IMR-90 (cell line): ENCODE data around the gene LDLRAD3. TPM values are rescaled to one million over a fixed set of nuclear protein-coding genes. Genes with fewer than 3 reads are reported as not detected.

Experiments
- ATAC-seq: fragments of 200-7000 bp; cut with Tn5 transposase; 2 replicates; pipeline ENCODE4 v1.9.1; 2020; ENCODE audit warnings: low read depth, mild to moderate bottlenecking, moderate library complexity
- BruUV-seq: library from RNA; stranded (reverse); fragments of 400-500 nt; replicated peaks from 2 replicates; lab custom pipeline; 2021; lab: Mats Ljungman, UMichigan
- CTCF ChIA-PET: fragments of 300-600 bp; formaldehyde crosslinking; extraction: SDS; loops from one replicate; lab custom pipeline; 2021; ENCODE audit warnings: antibody characterized with exemption; lab: Yijun Ruan, JAX
- POLR2A ChIA-PET: fragments of 300-600 bp; sonication (Branson Sonifier 250); formaldehyde crosslinking; loops from one replicate; lab custom pipeline; 2022; ENCODE audit warnings: antibody characterized with exemption; ENCODE audit not compliant: unreplicated experiment; lab: Charles Lee
- DNase-seq: peaks from one replicate; pipeline ENCODE4 v3.0.0; 2013
- H2AFZ ChIP-seq: replicated peaks from 2 replicates; pipeline ENCODE3; 2013; ENCODE audit warnings: low read length, mild to moderate bottlenecking; ENCODE audit not compliant: poor library complexity
- H2AK5ac ChIP-seq: 2 replicates; pipeline ENCODE4 v1.6.1; 2013; ENCODE audit warnings: low read depth, low read length, inconsistent platforms
- H2AK9ac ChIP-seq: replicated peaks from 2 replicates; pipeline ENCODE3; 2013; ENCODE audit warnings: mild to moderate bottlenecking, low read depth, low read length, moderate library complexity; ENCODE audit not compliant: poor library complexity
- H2BK120ac ChIP-seq: 2 replicates; pipeline ENCODE4 v1.6.1; 2013; ENCODE audit warnings: low read depth, low read length, inconsistent platforms
- H2BK15ac ChIP-seq: 3 replicates; pipeline ENCODE4 v1.6.1; 2013; ENCODE audit warnings: low read depth, low read length, inconsistent platforms
- H2BK20ac ChIP-seq: 2 replicates; pipeline ENCODE4 v1.6.1; 2013; ENCODE audit warnings: low read depth, mild to moderate bottlenecking, inconsistent platforms, low read length, moderate library complexity
- H2BK5ac ChIP-seq: 2 replicates; pipeline ENCODE4 v1.6.1; 2013; ENCODE audit warnings: mild to moderate bottlenecking, low read depth, low read length, inconsistent platforms; ENCODE audit not compliant: poor library complexity, severe bottlenecking
- H3K14ac ChIP-seq: replicated peaks from 2 replicates; pipeline ENCODE4 v1.6.1; 2013; ENCODE audit warnings: low read depth, low read length, inconsistent platforms
- H3K18ac ChIP-seq: 2 replicates; pipeline ENCODE4 v1.6.1; 2013; ENCODE audit warnings: low read depth, low read length, control low read depth
- H3K23ac ChIP-seq: 2 replicates; pipeline ENCODE4 v1.6.1; 2013; ENCODE audit warnings: low read depth, low read length, inconsistent platforms
- H3K27ac ChIP-seq: 2 replicates; pipeline ENCODE4 v1.5.1; 2013; ENCODE audit warnings: mild to moderate bottlenecking, control low read depth, low read length; ENCODE audit not compliant: insufficient read depth
- H3K27me3 ChIP-seq: 2 replicates; pipeline ENCODE4 v1.6.1; 2013; ENCODE audit warnings: low read length; ENCODE audit not compliant: control insufficient read depth, insufficient read depth
- H3K36me3 ChIP-seq: 2 replicates; pipeline ENCODE4 v1.6.1; 2013; ENCODE audit warnings: low read length, mixed read lengths; ENCODE audit not compliant: control insufficient read depth, insufficient read depth
- H3K4ac ChIP-seq: 2 replicates; pipeline ENCODE4 v1.6.1; 2013; ENCODE audit warnings: low read depth, low read length, inconsistent platforms
- H3K4me1 ChIP-seq: 2 replicates; pipeline ENCODE4 v1.6.1; 2013; ENCODE audit warnings: low read length, mixed read lengths; ENCODE audit not compliant: control insufficient read depth, insufficient read depth
- H3K4me2 ChIP-seq: 2 replicates; pipeline ENCODE4 v1.6.1; 2013; ENCODE audit warnings: low read depth, mild to moderate bottlenecking, control low read depth, low read length, moderate library complexity
- H3K4me3 ChIP-seq: 2 replicates; pipeline ENCODE4 v1.5.1; 2013; ENCODE audit warnings: low read depth, mild to moderate bottlenecking, control low read depth, low read length, moderate library complexity; ENCODE audit not compliant: insufficient read depth
- H3K56ac ChIP-seq: 2 replicates; pipeline ENCODE4 v1.6.1; 2013; ENCODE audit warnings: low read length, inconsistent platforms; ENCODE audit not compliant: insufficient read depth; ENCODE audit errors: extremely low read depth
- H3K79me1 ChIP-seq, 2 experiments: 2 replicates each; pipeline ENCODE4 v1.6.1; 2013; ENCODE audit warnings: low read length in 2 of 2, inconsistent platforms in 1 of 2, low read depth in 1 of 2
- H3K9ac ChIP-seq: 2 replicates; pipeline ENCODE4 v1.6.1; 2013; ENCODE audit warnings: low read depth, low read length, control low read depth
- H3K9me1 ChIP-seq: 2 replicates; pipeline ENCODE4 v1.6.1; 2013; ENCODE audit warnings: low read length, inconsistent platforms; ENCODE audit not compliant: insufficient read depth
- H3K9me3 ChIP-seq: 2 replicates; pipeline ENCODE4 v1.6.1; 2013; ENCODE audit warnings: low read length; ENCODE audit not compliant: control insufficient read depth, insufficient read depth
- H4K20me1 ChIP-seq: 2 replicates; pipeline ENCODE4 v1.6.1; 2013; ENCODE audit warnings: low read length, inconsistent platforms; ENCODE audit not compliant: insufficient read depth
- H4K5ac ChIP-seq: 2 replicates; pipeline ENCODE4 v1.6.1; 2013; ENCODE audit warnings: mild to moderate bottlenecking, low read depth, low read length, control low read depth
- H4K8ac ChIP-seq, 2 experiments: 2 replicates each; pipeline ENCODE4 v1.6.1; 2013; ENCODE audit warnings: low read depth in 2 of 2, low read length in 2 of 2, control low read depth in 1 of 2, inconsistent platforms in 1 of 2
- H4K91ac ChIP-seq: 2 replicates; pipeline ENCODE4 v1.6.1; 2013; ENCODE audit warnings: low read depth, low read length, inconsistent platforms; ENCODE audit not compliant: insufficient read depth
- BHLHE40 ChIP-seq: fragments of 150-350 bp; IDR thresholded peaks from 2 replicates; pipeline ENCODE4 v1.6.1; 2016; ENCODE audit warnings: mild to moderate bottlenecking, low read depth, low read length
- CEBPB ChIP-seq: IDR thresholded peaks from 2 replicates; pipeline ENCODE4 v1.6.1; 2012; ENCODE audit warnings: low read depth, low read length, improper control_type of control experiment
- CHD1 ChIP-seq: IDR thresholded peaks from 2 replicates; pipeline ENCODE4 v1.6.1; 2012; ENCODE audit warnings: low read depth, low read length, improper control_type of control experiment
- FOS ChIP-seq: fragments of 150-350 bp; IDR thresholded peaks from 2 replicates; pipeline ENCODE4 v1.6.1; 2016; ENCODE audit warnings: low read depth, low read length
- MAFK ChIP-seq: IDR thresholded peaks from 2 replicates; pipeline ENCODE4 v1.6.1; 2012; ENCODE audit warnings: low read depth, low read length, improper control_type of control experiment
- MAZ ChIP-seq: IDR thresholded peaks from 2 replicates; pipeline ENCODE4 v1.6.1; 2012; ENCODE audit warnings: low read depth, mild to moderate bottlenecking, low read length, improper control_type of control experiment, moderate library complexity, borderline replicate concordance
- MXI1 ChIP-seq: IDR thresholded peaks from 2 replicates; pipeline ENCODE4 v1.6.1; 2012; ENCODE audit warnings: low read depth, mild to moderate bottlenecking, low read length, moderate library complexity, borderline replicate concordance
- RAD21 ChIP-seq: IDR thresholded peaks from 2 replicates; pipeline ENCODE4 v1.6.1; 2012; ENCODE audit warnings: low read length, improper control_type of control experiment
- RCOR1 ChIP-seq: IDR thresholded peaks from 2 replicates; pipeline ENCODE4 v1.6.1; 2012; ENCODE audit warnings: mild to moderate bottlenecking, low read length, improper control_type of control experiment; ENCODE audit not compliant: insufficient replicate concordance
- RFX5 ChIP-seq: IDR thresholded peaks from 2 replicates; pipeline ENCODE4 v1.8.0; 2012; ENCODE audit warnings: low read depth, mild to moderate bottlenecking, low read length, moderate library complexity
- WGBS, 2 experiments: methylation state at CpG; one replicate each; pipeline versions ENCODE4 v1.1.5 to v1.1.7; 2013; ENCODE audit warnings: missing lambda C conversion rate in 2 of 2; ENCODE audit not compliant: insufficient read length in 1 of 2; ENCODE audit errors: extremely low coverage in 2 of 2; 5-methylcytosine and 5-hydroxymethylcytosine counted together
- dilution Hi-C: fragments of 300-500 bp; cut with HindIII; formaldehyde crosslinking; loops from one replicate; pipeline ENCODE4 v1.14.3; 2018; ENCODE audit warnings: low sequenced_read_pairs; ENCODE audit not compliant: unreplicated experiment
- in situ Hi-C: fragments of 300-500 bp; cut with MboI; formaldehyde crosslinking; loops from 3 replicates; pipeline ENCODE4 v1.14.3; 2019; ENCODE audit warnings: low sequenced_read_pairs, inconsistent platforms, mixed read lengths
- intact Hi-C: fragments of 100-400 bp; cut with micrococcal nuclease; formaldehyde crosslinking; loops from 2 replicates; pipeline ENCODE4 v1.10.0; 2022
- polyA plus RNA-seq, 3 experiments: library from polyadenylated mRNA; depleted of rRNA; stranded (reverse); fragments of >200 nt; gene quantifications; 2 replicates each; pipeline ENCODE4 v1.2.3, GENCODE V29; 2012; ENCODE audit warnings: low replicate concordance in 1 of 3
- total RNA-seq: library from RNA; depleted of rRNA; stranded (reverse); fragments of >200 nt; gene quantifications from 2 replicates; pipeline ENCODE4 v1.2.3, GENCODE V29; 2012
- TF ChIP-seq, protein P1 (sequence below): fragments of 150-350 bp; IDR thresholded peaks from 2 replicates; pipeline ENCODE4 v1.6.1; 2017; ENCODE audit warnings: mild to moderate bottlenecking, antibody characterized with exemption, low read length, low read depth
- TF ChIP-seq, protein P2 (sequence below): conservative IDR thresholded peaks from 2 replicates; pipeline ENCODE4 v1.5.1; 2012; ENCODE audit warnings: mild to moderate bottlenecking, low read depth, low read length, improper control_type of control experiment
- TF ChIP-seq, protein P3 (sequence below): fragments of 150-350 bp; IDR thresholded peaks from 2 replicates; pipeline ENCODE4 v1.6.1; 2016; ENCODE audit warnings: low read depth, mild to moderate bottlenecking, low read length, moderate library complexity, borderline replicate concordance

The LDLRAD3 gene
- total and polyA plus RNA-seq, 2 of the 4 experiments (the other 2 are of a cell fraction): 2.7 to 6.4 TPM

DNA sequence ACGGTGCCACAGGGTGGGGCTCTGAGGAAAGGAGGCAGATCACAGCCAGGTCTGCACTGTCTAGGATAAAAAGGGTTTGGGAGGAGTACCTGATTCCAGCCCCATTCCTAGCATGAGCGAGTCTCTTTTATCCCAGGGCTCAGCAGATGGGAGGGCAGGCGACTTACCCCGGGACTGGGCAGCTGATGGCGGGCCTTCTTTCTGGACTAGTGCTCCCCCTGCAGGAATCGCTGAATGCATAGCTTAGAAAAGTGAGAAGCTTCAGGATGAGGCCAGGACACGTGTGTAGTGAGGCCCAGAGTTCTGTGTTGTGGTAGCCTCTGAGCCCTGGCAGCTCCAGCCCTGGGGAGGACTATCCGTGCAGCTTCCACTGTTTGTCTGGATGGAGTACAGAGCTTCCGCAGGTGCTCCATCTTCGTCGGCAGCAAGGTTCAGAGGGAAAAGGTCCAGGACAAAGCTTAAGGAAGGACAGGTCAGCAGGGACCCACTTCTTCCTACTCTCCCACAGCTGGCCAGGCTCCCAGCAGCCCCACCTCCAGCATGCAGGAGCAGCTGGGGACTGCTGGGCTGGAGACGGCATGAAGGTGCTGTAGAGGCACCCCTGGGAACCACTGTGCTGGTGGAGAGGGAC lies 315.0 kb downstream of the LDLRAD3 start (continued):
- no peak for TF ChIP-seq RFX5

DNA sequence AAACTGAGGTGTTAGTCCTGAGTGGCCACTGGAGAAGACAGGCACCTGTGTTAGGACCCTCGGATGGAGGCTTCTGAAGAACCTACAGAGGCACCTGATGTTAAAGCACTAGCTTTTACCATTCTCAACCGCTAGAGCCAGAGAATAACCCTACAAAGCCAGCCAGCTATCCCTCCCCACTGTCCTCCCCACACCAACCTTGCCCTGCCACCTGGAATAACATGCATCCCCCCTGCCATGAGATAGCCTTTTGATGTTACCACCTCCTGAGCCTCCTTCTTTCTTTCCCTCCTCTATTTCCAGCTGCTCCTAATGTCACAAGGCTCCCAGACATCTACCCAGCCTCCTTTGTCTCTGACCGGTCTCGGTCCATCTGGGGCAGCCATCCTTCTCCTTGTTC lies 317.2 kb downstream of the LDLRAD3 start:
- Histone ChIP-seq H2AFZ (no peak overlapping the region), H3K27ac (no peak overlapping the region), H3K4me3 (no peak overlapping the region), H4K91ac (no peak overlapping the region), H3K36me3 (no peaks in the 10 kb centered on the region), H2BK5ac (no peak overlapping the region), H3K18ac (no peak overlapping the region), H4K5ac (no peak overlapping the region), H2BK120ac (no peak overlapping the region), H3K4me1 (no peaks in the 10 kb centered on the region), H3K4ac (no peak overlapping the region), H3K56ac (no peak overlapping the region), H3K14ac (no peak overlapping the region), H4K8ac (no peak overlapping the region), H3K27me3 (peaks cover 46% of the 10 kb centered on the region), H4K20me1 (peaks cover 3% of the 10 kb centered on the region; the same call in 1 of the 2 replicates), H2BK20ac (no peak overlapping the region), H2BK15ac (no peak overlapping the region), H3K9me1 (no peaks in the 10 kb centered on the region), H3K9ac (no peak overlapping the region), H2AK5ac (no peak overlapping the region), H3K79me1 (no peaks in the 10 kb centered on the region), H3K23ac (no peak overlapping the region), H2AK9ac (no peak overlapping the region), H3K9me3 (peaks cover 3% of the 10 kb centered on the region; the same call in 1 of the 2 replicates), H3K4me2 (no peak overlapping the region)
- no TSS peak for BruUV-seq
- no peak for DNase-seq
- POLR2A ChIA-PET: no interaction called here
- no peak for ATAC-seq
- CTCF ChIA-PET: interaction anchor here (1.8 kb wide), 1 partner anchor 439 kb away, joined by 5 read pairs; no protein-coding TSS in a partner anchor
- in situ Hi-C loops: loop anchor here (5.0 to 10.0 kb wide), 4 partner anchors 226 to 776 kb away; partner anchors contain the start of gene FJX1
- intact Hi-C loops: loop anchor here (10.0 kb wide), 1 partner anchor 316 kb away; the partner anchor contains the start of gene LDLRAD3
- dilution Hi-C loops: no loop called here
- 43% methylated on average over 1 of the region's 4 CpGs; no CpG with 5 or more reads in 1 of the 2 experiments for WGBS, 2 experiments
- TF ChIP-seq, protein P1, sequence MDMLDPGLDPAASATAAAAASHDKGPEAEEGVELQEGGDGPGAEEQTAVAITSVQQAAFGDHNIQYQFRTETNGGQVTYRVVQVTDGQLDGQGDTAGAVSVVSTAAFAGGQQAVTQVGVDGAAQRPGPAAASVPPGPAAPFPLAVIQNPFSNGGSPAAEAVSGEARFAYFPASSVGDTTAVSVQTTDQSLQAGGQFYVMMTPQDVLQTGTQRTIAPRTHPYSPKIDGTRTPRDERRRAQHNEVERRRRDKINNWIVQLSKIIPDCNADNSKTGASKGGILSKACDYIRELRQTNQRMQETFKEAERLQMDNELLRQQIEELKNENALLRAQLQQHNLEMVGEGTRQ: no peak
- TF ChIP-seq RAD21 (no peak), RCOR1 (no peak), MXI1 (no peak), CEBPB (no peak), BHLHE40 (no peak), MAFK (no peak), FOS (no peak), CHD1 (no peak), MAZ (no peak)
- TF ChIP-seq, protein P2, sequence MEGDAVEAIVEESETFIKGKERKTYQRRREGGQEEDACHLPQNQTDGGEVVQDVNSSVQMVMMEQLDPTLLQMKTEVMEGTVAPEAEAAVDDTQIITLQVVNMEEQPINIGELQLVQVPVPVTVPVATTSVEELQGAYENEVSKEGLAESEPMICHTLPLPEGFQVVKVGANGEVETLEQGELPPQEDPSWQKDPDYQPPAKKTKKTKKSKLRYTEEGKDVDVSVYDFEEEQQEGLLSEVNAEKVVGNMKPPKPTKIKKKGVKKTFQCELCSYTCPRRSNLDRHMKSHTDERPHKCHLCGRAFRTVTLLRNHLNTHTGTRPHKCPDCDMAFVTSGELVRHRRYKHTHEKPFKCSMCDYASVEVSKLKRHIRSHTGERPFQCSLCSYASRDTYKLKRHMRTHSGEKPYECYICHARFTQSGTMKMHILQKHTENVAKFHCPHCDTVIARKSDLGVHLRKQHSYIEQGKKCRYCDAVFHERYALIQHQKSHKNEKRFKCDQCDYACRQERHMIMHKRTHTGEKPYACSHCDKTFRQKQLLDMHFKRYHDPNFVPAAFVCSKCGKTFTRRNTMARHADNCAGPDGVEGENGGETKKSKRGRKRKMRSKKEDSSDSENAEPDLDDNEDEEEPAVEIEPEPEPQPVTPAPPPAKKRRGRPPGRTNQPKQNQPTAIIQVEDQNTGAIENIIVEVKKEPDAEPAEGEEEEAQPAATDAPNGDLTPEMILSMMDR: no peak
- TF ChIP-seq, protein P3, sequence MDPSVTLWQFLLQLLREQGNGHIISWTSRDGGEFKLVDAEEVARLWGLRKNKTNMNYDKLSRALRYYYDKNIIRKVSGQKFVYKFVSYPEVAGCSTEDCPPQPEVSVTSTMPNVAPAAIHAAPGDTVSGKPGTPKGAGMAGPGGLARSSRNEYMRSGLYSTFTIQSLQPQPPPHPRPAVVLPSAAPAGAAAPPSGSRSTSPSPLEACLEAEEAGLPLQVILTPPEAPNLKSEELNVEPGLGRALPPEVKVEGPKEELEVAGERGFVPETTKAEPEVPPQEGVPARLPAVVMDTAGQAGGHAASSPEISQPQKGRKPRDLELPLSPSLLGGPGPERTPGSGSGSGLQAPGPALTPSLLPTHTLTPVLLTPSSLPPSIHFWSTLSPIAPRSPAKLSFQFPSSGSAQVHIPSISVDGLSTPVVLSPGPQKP: no peak
